Measurements from ENCODE around the gene EPB41L4B.
"Not testable (repeated sequence)": the region's sequence is repeated elsewhere in the genome, so short reads cannot be mapped to it uniquely, and the experiment has no call there.

EPB41L4B gene

DNA sequence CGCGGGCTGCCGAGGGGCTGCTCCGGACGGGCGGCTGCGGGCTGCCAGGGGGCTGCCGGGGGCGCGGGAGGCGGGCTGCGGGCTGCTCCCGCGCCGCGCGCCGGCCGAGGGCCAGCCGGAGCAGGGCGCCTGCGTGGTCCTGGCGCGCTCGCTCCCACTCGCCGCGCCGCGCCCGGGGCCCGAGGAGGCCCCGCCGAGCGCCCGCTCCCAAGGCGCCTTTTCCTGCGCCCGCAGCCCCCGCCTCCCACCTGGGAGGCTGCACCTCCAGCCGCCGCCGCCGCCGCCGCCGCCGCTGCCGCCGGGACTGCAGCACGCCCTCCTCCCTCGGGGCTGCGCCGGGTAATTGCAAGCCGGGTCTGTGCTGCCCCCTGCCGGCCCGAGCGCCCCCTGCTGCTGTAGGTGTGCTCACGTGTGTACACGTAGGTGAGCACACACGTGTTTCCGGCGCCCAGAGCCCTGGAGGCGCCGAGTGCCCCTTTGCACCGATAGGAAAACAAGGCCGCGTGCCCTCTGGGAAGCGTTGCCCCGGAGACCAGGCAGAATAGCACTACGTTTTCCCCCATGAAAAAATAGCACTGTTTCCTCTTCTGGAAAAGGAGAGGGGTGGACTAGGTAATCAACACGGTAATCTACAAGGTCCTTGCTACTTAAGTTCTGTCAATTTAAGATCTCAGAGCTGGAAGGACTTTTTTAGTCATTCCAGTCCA is at the start of gene EPB41L4B:
EPB41L4B (minus strand) TSS at position 318 of the 707 bp plus-strand sequence. CDS start 613 bp downstream, outside the sequence.
- peak; percentile 75 to 79 (median 76) for DNase-seq (ENCODE audit: low read depth in 2 of 3, low spot score in 2 of 3)

DNA sequence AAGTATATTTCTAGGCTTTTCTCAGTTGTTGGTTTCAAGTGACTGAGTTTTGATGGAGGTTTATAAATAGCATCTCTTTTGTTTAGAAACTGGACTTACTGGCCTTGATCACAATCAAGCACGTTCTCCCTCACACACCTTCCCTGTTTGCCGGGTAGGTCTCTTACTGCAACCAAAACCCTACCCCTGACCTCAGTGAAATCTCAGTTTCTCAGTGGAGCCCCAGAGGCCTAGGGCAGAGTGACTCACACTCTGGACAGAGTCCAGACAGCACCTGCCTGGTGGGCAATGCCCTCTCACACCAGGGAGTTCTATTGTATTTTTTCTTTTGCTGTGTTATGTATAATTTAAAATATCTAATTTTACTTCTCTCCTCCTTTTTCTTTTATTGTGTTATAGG is 48.4 kb upstream of the EPB41L4B start:
- no peak for DNase-seq (ENCODE audit: low read depth in 2 of 3, low spot score in 2 of 3)

DNA sequence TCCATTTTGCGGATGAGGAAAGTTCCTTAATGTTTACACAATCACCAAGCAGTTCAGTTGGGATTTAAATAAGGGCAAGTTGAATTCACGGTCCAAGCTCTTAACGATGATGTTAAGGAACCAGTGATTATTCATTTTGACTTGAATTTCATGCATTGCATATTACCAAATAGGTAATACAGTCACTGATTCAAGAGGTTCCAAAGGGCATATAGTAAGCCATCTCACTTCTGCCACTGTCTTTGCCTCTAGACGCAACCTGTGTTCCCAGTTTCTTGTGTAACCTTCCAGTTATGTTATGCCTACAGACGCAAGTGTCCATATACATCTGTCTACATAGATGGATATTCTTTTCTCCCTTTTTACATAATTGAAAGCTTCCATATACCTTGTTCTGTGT is 39.9 kb upstream of the EPB41L4B start:
- no peak for DNase-seq (ENCODE audit: low read depth in 2 of 3, low spot score in 2 of 3)

DNA sequence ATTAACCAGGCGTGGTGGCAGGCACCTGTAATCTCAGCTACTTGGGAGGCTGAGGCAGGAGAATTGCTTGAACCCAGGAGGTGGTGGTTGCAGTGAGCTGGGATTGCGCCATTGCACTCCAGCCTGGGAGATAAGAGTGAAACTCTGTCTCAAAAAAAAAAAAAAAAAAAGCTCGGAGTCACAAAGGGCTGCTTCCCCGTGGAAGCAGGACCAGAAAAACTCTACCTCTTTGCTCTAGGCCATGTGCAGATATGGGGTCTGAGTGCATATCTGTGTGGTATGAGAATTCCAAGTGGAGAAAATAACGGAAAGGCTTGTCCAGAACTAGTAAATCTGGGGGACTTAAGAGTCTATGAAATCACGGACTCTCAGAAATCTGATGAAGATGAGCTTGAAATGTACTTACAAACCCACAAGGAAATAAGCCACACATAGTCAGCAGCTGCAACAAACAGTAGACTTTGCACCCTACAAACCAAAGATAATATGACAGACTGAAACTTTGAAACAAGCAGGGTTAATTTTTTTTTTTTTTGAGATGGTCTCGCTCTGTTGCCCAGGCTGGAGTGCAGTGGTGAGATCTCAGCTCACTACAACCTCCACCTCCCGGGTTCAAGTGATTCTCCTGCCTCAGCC is 38.2 kb upstream of the EPB41L4B start:
- not testable (repeated sequence) for DNase-seq (ENCODE audit: low read depth in 2 of 3, low spot score in 2 of 3)

DNA sequence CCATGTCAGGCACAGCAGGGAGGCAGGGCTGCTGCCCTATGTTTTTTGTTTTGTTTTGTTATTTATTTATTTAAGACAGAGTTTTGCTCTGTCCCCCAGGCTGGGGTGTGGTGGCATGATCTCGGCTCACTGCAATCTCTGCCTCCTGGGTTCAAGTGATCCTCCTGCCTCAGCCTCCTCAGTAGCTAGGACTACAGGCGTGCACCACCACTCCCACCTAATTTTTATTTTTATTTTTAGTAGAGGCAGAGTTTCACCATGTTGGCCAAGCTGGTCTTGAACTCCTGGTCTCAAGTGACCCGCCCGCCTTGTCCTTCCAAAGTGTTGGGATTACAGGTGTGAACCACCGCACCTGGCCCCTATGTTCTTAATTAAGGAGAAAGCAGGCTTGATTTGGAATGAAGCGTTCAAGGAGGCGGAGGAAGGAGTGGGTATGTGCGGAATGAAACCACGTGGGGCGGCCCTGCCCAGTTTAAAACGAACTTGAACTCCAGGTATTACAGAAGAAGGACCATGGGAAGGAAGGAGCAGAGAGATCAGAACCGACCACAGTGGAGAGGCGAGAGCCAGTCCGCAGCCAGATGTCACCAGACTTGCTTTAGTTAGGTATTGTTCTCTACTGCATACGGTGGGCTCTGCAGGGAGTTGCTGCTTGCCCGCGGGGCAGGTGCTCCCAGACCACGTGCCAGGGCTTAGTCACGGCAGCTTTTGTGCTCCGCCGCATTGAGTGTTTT is 34.9 kb upstream of the EPB41L4B start:
- DNase-seq (ENCODE audit: low read depth in 2 of 3, low spot score in 2 of 3) = no peak

DNA sequence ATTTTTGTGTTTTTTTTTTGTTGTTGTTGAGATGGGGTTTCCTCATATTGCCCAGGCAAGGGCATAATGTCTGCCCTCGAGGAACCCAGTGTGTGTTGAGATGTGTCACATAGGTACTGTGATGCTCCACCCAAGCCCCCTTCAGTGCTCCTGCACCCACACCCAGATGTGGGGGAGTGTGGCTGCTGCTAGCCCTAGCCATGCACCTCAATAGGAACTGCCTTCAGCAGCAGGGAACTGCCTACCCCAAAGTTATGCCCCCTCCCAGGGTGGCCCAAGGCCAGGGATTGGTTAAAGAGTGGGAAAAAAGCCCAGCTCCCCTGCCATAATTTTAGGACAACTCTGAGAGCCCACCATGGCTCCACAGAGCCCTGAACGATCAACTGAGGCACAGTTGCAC is 33.3 kb upstream of the EPB41L4B start:
- DNase-seq (ENCODE audit: low read depth in 2 of 3, low spot score in 2 of 3) = no peak

DNA sequence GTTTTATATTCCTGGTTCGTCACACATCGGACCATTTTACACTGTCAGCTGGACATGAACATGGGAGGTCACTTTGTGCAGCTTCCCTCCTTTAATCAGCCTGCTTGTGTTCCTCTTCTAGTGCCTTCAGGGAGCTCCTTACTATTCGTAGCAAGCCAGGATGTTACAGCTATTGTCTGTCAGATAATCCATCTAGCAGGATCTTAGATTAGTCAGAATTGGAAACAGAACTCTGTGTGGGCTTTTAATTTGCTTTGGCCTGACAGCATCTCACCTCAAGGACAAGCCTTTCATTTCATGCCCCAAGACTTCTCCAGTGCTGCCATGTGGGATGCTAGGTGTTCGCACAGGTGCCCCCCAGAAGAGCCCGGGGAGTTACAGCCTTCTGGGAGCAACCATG is 30.2 kb upstream of the EPB41L4B start:
- DNase-seq (ENCODE audit: low read depth in 2 of 3, low spot score in 2 of 3) = no peak

DNA sequence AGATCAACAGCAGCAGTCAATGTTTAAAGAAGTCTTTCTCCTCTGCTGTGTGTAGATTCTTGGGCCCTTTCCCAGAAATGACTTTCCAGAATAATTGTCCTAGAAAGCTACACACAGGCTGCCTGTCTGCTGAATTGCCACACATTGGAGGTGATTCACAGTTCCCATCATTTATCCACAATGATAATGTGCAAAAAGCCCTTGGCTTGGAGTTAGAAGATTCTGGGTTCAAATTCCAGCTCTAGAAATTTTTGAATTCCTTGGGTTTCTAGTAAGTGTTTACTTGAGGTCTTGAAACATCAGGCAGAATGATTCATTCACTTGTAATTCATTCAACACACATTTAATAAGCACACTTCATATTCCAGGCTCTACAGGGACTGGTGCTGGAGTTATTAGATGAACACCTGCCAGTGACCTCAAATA is 28.6 kb upstream of the EPB41L4B start:
- no peak for DNase-seq (ENCODE audit: low read depth in 2 of 3, low spot score in 2 of 3)

DNA sequence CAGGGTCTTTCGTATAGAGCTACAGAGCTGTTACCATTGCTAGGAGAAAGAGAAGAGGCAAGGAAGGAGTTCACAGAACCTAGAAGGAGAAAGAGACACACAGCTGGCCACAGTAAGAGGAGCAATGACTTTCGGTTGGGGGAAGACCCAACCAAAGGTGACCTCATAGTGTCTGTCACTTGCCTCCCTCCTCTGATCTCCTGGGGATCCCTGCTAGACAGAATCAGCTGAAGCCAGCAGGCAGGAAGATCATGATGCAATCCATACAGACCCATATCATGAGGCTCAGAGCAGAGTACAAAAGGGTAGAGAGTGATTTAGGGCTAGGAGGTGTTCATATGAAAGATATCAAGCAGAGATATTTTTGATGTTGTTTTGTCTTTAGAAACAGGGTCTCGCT is 26.0 kb upstream of the EPB41L4B start:
- no peak for DNase-seq (ENCODE audit: low read depth in 2 of 3, low spot score in 2 of 3)

DNA sequence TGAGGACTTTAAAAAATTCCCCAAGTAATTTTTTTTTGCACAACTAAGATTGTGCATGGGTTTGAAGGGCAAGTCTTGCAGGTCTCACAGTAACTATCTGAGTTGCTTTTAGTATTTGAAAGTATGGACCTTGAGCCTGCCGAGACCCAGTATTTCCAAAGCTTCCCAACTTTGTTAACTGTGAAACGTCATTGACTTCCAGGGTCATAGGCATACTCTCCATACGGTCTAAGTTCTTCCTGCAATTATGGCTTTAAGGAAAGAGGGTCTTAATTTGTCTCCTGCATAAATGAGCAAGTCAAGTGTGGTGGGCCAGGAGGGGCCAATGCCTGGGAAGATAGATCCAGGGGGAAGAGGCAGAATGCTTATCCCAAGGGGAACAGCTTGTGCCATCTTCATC is 24.0 kb upstream of the EPB41L4B start:
- no peak for DNase-seq (ENCODE audit: low read depth in 2 of 3, low spot score in 2 of 3)

DNA sequence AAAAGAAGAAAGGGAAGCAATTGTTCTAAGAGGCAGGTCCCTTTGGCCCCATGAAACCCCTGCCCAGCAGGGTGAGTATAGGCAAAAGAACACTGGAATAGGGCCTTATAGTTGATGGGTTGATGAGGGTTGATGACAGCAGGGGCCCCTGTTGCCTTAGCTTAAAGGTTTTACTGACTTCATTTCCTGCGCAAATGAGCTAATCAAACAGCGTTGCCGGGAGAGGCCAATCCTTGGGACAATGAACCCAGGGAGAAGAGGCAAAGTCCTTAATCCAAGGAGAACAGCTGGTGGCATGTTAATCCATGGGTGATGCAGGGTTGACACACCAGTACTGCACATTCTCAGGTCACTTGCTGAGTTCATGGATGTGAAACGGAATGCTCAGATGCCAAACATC is 22.0 kb upstream of the EPB41L4B start:
- no peak for DNase-seq (ENCODE audit: low read depth in 2 of 3, low spot score in 2 of 3)

DNA sequence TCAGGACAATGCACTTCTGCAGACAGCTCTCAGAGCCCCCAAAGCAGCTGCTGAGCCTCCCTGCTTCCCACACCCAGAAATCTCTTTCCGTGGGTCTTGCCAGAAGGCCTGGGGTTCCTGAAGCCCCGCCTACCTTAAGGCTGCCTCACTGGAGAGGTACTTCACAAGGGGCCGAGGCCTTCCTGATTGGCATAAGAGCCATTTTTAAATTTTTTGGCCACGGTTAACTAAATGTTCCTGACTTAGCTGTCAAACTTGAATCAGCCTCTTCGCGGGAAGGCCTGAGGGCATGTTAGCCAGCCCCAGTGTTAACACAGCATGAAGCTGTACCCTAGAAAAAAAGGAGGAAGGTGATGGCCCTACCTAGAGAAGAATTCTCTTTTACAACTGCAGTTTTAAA is 20.7 kb upstream of the EPB41L4B start:
- DNase-seq (ENCODE audit: low read depth in 2 of 3, low spot score in 2 of 3) = no peak

DNA sequence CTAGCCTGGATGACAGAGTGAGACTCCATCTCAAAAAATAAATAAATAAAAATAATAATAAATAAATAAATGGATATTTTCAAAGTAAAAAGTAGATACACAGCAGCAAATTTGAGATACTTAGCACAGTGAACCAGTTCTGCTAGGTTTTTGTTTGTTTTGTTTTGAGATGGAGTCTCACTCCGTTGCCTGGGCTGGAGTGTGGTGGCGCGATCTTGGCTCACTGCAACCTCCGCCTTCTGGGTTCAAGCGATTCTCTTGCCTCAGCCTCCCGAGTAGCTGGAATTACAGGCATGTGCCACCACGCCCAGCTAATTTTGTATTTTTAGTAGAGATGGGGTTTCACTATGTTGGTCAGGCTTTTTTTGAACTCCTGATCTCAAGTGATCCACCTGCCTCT is 20.1 kb upstream of the EPB41L4B start:
- DNase-seq (ENCODE audit: low read depth in 2 of 3, low spot score in 2 of 3) = not testable (repeated sequence)

DNA sequence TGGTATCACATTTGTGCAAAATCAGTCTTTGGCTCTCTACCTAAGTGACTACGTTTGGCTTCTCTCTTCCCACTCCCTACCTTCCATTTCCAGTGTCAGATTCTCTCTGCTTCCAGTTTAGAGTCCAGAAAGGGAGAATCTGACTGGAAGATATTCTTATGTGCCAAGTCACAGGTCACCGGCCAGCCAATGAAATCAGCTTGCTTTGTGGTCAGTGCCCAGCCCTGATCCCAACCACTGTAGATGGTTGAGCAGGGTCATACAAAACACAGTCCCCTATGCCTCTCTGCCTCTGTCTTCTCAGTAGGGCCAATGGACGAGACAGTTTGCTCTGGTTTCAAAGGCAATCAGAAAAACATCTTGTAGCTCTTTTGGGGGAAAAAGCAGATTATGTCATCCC is 15.6 kb upstream of the EPB41L4B start:
- DNase-seq (ENCODE audit: low read depth in 2 of 3, low spot score in 2 of 3) = no peak

DNA sequence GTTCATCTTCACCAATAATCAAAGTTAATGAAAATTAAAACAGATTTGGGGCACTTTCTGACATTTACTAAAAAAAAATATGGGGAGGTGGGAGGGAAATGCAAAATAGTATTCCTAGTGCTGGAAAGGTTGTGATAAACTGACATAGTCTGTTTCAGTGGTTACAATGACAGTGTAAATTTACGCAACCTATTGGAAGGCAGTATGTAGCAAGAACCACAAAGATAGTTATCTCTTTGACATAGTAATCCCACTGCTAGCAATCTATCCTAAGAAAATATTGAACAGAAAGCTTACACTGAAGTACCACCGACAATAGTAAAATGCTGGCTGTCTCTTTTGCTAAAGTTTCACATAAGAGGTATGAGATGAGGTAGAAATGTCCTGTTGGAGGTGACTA is 15.1 kb upstream of the EPB41L4B start:
- DNase-seq (ENCODE audit: low read depth in 2 of 3, low spot score in 2 of 3) = no peak

DNA sequence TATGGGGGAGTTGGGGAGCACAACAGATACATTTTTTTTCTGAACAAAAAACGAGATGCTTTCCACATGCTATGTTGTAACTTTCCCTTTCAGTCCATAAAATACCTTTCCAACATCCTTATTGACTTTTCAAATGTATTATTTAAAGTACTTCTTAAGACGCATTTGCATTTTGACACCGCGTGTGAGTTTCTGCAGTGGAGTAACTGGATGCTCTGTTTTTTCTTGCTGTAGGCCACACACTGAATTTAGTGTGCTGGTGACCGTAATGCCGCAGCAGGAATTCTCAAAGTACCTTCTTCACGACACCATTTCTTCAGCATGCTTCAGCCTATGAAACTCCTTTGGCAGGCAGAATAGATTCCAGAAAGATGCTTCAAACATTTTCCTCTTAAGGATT is 14.3 kb upstream of the EPB41L4B start:
- no peak for DNase-seq (ENCODE audit: low read depth in 2 of 3, low spot score in 2 of 3)

DNA sequence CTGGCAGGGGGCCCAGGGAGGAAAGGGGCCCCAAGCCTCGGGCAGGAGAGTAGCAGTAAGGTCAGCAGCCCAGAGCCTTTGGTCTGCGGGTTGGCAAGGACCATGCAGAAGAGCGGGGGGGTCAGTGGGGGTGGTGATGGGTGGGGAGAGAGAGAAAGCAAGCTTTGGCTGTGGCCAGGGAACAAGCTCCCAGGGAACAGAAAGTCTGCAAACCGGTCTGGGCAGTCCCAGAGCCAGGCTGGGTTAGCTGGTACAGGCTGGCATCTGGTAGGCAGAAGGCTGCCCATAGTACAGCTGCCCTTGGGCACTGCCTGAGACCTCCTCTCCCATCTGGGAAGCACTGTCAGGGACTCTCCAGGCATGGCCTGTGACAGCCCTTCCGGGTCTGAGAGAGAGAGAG is 10.5 kb upstream of the EPB41L4B start:
- DNase-seq (ENCODE audit: low read depth in 2 of 3, low spot score in 2 of 3) = no peak

DNA sequence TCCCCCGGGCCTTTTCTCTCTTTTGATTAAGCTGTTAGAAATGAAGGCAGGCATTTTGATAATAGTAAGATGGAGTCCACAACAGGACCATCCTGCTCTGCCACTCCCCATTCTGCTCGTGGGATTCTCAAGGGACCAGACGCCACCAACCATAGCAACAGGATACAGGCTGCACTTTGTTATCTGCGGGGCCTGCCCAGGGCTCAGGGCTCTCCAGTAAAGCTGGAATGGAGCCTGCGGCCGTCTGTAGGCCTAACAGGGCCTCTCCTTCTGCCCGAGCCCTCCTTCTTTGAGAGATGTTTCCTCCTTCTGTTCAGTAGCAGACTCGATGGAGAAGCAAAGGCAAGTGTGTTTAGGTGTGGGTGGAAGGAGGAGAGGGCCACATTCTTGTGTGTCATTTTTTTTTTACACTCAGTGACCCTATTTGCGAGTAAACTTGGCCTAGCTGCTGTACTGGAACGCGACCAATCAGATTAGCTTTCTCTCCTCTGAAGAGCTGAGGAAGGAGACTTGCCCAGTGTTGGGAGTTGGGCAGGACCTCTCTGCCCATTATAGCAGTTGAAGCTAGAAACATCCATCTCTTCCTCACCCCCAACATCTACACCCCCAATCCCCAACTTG is 8.9 kb upstream of the EPB41L4B start:
- no peak for DNase-seq (ENCODE audit: low read depth in 2 of 3, low spot score in 2 of 3)

DNA sequence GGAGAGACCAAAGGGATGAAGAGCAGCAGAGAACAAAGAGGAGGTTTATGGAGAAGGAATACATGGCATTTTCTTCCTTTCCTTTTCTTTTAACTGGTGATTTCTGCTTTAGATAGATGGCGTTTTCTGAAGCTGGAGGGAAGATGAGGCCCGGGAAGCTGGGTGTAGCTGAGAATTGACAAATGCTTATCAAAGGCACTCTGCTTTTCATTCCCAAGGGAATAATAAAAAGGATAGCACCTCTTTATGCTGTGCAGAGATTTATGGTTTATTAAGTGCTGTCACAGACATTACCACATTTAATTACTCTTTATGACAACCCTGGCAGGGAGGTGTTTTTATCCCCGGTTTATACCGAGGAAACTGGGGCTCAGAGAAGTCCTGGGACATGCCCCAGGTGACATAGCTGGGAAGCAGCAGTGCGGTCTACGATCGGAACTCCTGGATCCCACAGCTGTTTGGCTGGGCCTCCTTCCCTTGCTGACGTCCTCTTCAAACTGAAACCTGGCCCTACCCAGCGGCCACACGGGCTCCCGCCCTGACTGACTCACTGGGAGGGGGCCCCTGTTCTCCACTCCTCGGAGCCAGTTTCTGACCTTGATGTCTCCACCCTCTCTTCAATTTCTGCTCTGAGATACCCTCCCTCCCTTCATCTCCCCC is 8.2 kb upstream of the EPB41L4B start:
- DNase-seq (ENCODE audit: low read depth in 2 of 3, low spot score in 2 of 3) = no peak

DNA sequence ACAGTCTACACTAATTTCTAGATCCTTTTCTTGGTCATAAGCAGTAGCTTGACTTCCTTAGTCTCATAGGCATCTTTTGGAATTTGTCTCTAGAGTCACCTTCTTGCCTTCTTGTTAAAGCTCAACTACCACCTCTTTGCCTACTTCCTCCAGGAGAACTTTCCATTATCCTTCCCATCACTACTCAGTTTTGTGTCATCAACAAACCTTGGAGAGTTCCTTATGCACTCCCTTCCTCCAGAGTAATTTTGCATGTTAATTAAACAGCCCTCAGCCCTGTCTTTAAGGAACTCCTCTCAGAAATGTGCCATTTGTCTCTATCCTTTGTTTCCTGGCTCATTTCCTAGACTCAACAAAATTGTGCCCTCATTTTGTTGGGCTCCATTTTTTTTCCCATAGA is 4.2 kb upstream of the EPB41L4B start:
- no peak for DNase-seq (ENCODE audit: low read depth in 2 of 3, low spot score in 2 of 3)

DNA sequence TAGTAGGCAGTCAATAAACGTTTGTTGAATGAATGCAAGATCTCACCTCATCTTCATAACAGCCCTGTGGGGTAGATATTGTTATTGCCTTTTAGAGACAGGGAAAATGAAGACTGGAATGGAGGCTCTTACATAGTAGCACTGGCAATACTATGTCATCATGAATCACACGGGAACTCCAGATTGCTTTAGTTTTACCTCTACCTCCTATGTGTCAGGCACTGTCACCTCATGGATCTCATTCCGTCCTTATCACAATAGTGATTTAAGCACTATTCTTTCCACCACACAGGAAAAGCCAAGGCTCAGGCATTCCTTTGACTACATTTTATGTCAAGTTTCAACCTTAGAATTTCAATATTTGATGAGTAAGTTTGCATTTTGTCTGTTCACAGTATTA is 2.9 kb upstream of the EPB41L4B start:
- no peak for DNase-seq (ENCODE audit: low read depth in 2 of 3, low spot score in 2 of 3)
